Endodermal cell (in vitro differentiated cells): ENCODE measurements around the gene C20orf144. TPM values are rescaled to one million over a fixed set of nuclear protein-coding genes. Genes with fewer than 3 reads are reported as not detected.

Experiments used
- DNase-seq: peaks from one replicate; pipeline ENCODE4 v3.0.0-alpha.2; 2017
- H3K27ac ChIP-seq: 2 replicates; pipeline ENCODE4 v1.5.1; 2013; ENCODE audit warnings: mild to moderate bottlenecking, low read depth, low read length, moderate library complexity
- H3K27me3 ChIP-seq: 2 replicates; pipeline ENCODE4 v1.6.1; 2013; ENCODE audit warnings: mild to moderate bottlenecking, low read length, moderate library complexity; ENCODE audit not compliant: insufficient read depth, control insufficient read depth, poor library complexity, severe bottlenecking
- H3K36me3 ChIP-seq: 2 replicates; pipeline ENCODE4 v1.7.0; 2013; ENCODE audit warnings: mild to moderate bottlenecking, low read length, moderate library complexity; ENCODE audit not compliant: control insufficient read depth, insufficient read depth
- H3K4me1 ChIP-seq: one replicate; pipeline ENCODE4 v1.7.0; 2013; ENCODE audit warnings: low read length; ENCODE audit not compliant: control insufficient read depth, insufficient read depth
- H3K4me3 ChIP-seq: 2 replicates; pipeline ENCODE4 v1.5.1; 2013; ENCODE audit warnings: mild to moderate bottlenecking, low read length, moderate library complexity
- H3K9ac ChIP-seq: 2 replicates; pipeline ENCODE4 v1.6.1; 2013; ENCODE audit warnings: mild to moderate bottlenecking, low read length, moderate library complexity; ENCODE audit not compliant: poor library complexity, severe bottlenecking; ENCODE audit errors: extremely low read depth
- H3K9me3 ChIP-seq: 2 replicates; pipeline ENCODE4 v1.6.1; 2013; ENCODE audit warnings: mild to moderate bottlenecking, low read length, moderate library complexity; ENCODE audit not compliant: control insufficient read depth
- H3K27ac Mint-ChIP-seq: 2 replicates; pipeline ENCODE4 v1.8.0; 2020; ENCODE audit warnings: mixed read lengths
- H3K27me3 Mint-ChIP-seq: 2 replicates; pipeline ENCODE4 v1.8.0; 2021; ENCODE audit warnings: mild to moderate bottlenecking, mixed read lengths; ENCODE audit not compliant: insufficient read depth
- H3K36me3 Mint-ChIP-seq: 2 replicates; pipeline ENCODE4 v1.8.0; 2020; ENCODE audit warnings: low read depth, mixed read lengths
- H3K4me1 Mint-ChIP-seq: 2 replicates; pipeline ENCODE4 v1.8.0; 2020; ENCODE audit warnings: mixed read lengths
- H3K4me3 Mint-ChIP-seq: 2 replicates; pipeline ENCODE4 v1.8.0; 2020; ENCODE audit warnings: mild to moderate bottlenecking, moderate library complexity, mixed read lengths
- H3K9me3 Mint-ChIP-seq: 2 replicates; pipeline ENCODE4 v1.8.0; 2020; ENCODE audit warnings: mild to moderate bottlenecking, mixed read lengths
- WGBS, 2 experiments: methylation state at CpG; one replicate each; pipeline versions ENCODE4 v1.1.5 to v1.1.7; 2013; ENCODE audit warnings: missing lambda C conversion rate in 2 of 2, mixed read lengths in 1 of 2; ENCODE audit not compliant: insufficient coverage in 1 of 2, insufficient read length in 1 of 2; 5-methylcytosine and 5-hydroxymethylcytosine counted together
- total RNA-seq, 2 donors: library from RNA; stranded (reverse); fragmentation: NEBNext Ultra II Directional in 1 of 2; extraction: Animal tissue kit (Norgen Biotek cat#: 25700) in 1 of 2; gene quantifications; 2 replicates in 1 of 2; 3 replicates in 1 of 2; pipeline ENCODE4 v1.2.1, GENCODE V29; 2021
- TF ChIP-seq, protein P1 (sequence below): fragments of 200-600 bp; sonication (generic); conservative IDR thresholded peaks from 2 replicates; pipeline ENCODE4 v1.5.0; 2021; ENCODE audit warnings: antibody characterized with exemption, mild to moderate bottlenecking

Gene C20orf144
- total RNA-seq, 2 donors from 2014 or later, result 0.44 TPM; not detected in 1

DNA sequence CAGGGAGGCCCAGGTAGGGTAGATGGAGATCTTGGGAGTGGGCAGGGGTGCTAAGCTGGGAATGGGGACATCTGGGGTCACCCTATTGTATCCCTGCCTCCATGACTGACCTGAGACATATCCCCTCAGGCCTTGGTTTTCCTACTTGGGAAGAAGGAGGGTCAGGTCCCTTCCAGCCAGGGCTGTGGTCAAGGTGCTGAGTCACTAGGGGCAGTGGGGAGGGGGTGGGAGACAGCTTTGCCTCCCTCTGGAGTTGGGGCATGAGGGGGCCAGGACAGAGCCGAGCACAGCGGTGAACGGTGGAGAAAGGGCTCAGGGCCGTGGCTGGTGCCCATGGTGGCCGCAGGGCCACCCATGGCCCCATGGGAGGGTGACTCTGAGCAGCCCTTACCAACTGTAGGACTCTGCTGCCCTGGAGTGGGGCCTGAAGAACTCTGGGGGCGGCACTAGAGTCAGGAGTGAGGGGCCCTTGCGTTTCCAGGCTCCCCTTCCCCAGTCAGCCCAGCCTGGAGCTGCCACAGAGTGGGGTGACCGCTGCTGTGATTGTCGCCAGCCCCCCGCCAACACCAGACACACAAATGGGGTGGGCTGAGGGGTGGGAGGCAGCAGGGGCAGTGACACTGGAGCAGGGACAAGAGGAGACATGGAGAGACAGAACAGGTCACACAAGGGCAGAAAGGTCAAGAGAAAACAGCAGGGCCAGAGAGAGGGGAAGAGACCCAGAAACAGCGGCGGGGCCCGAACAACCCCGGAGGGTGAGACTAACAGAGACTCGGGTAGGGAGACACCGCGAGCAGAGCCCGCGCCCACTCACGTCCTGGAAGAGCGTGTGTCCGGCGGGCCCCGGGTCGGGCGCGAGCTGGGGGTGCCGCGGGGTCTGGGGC lies 11.5 kb downstream of the C20orf144 start:
- peak overlapping the region; percentile 87 for H3K4me3 ChIP-seq
- H3K4me3 Mint-ChIP-seq, result peak overlapping the region; percentile 93
- peak overlapping the region; percentile 17 for H3K27ac ChIP-seq
- WGBS, 2 experiments, result 5 to 7% methylated on average over 7 to 29 of the region's 29 CpGs
- H3K27me3 Mint-ChIP-seq, result no peaks in the 10 kb centered on the region
- H3K9ac ChIP-seq, result peak overlapping the region; percentile 70
- H3K4me1 Mint-ChIP-seq, result peaks cover 30% of the 10 kb centered on the region
- H3K9me3 ChIP-seq, result no peaks in the 10 kb centered on the region
- peak; percentile 64 for DNase-seq
- peaks cover 29% of the 10 kb centered on the region for H3K36me3 ChIP-seq
- H3K27me3 ChIP-seq, result no peaks in the 10 kb centered on the region
- no peaks in the 10 kb centered on the region for H3K9me3 Mint-ChIP-seq
- H3K4me1 ChIP-seq, result peaks cover 13% of the 10 kb centered on the region
- H3K27ac Mint-ChIP-seq, result peak overlapping the region; percentile 41
- TF ChIP-seq, protein P1, sequence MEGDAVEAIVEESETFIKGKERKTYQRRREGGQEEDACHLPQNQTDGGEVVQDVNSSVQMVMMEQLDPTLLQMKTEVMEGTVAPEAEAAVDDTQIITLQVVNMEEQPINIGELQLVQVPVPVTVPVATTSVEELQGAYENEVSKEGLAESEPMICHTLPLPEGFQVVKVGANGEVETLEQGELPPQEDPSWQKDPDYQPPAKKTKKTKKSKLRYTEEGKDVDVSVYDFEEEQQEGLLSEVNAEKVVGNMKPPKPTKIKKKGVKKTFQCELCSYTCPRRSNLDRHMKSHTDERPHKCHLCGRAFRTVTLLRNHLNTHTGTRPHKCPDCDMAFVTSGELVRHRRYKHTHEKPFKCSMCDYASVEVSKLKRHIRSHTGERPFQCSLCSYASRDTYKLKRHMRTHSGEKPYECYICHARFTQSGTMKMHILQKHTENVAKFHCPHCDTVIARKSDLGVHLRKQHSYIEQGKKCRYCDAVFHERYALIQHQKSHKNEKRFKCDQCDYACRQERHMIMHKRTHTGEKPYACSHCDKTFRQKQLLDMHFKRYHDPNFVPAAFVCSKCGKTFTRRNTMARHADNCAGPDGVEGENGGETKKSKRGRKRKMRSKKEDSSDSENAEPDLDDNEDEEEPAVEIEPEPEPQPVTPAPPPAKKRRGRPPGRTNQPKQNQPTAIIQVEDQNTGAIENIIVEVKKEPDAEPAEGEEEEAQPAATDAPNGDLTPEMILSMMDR, result no peak
- peaks cover 58% of the 10 kb centered on the region for H3K36me3 Mint-ChIP-seq

DNA sequence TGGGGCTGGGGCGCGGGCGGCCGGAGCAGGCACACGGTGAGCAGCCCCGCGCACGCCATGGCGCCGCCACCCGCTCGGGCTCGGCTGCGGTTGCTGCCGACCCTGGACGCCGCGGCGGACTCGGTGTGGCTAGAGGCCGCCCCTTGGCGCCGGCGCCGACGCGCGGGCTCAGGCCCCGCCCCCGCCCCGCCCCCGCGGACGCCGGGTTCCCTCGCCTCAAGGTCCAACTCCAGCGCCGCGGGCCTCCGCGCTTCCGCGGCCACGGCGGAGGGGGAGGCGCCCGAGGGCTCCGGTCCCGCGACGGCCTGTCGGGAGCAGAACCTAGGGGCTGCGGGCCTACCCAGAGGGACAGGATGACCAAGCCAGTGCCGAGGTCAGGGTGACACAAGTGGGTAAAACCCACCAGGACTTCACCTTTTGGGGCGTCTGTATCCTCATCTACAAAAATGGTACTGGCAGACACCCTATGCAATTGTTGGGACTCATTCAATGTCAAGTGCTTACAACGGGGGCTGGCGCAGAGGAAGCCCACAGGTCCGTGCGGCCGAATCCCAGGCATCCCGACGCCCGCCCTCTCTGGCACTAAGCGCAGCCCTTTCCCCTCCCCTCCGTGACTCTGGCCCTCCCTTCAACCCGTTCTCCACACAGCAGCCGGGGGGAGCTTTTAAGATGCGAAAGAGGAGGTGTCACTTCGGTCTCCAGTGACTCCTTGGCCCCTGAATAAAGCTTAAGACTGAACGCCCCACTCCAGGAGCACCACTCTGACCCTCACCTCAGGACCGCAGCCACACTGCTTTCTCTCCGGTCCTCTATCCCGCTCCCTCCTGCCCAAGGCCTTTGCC lies 12.4 kb downstream of the C20orf144 start, which contains the start of gene NECAB3:
Gene NECAB3 (minus strand): TSS at position 135 of the 842 bp plus-strand sequence. CDS start 76 bp downstream, at position 59.
- Mint-ChIP-seq H3K36me3 (peaks cover 58% of the 10 kb centered on the region), H3K4me3 (peak within 1 kb of the TSS; percentile 93), H3K27ac (peak within 1 kb of the TSS; percentile 41), H3K27me3 (no peaks in the 10 kb centered on the region), H3K9me3 (no peaks in the 10 kb centered on the region), H3K4me1 (peaks cover 30% of the 10 kb centered on the region)
- no peaks in the 10 kb centered on the region for H3K9me3 ChIP-seq
- peak within 1 kb of the TSS; percentile 72 for H3K27ac ChIP-seq
- WGBS, 2 experiments, result 2 to 3% methylated on average over 8 to 73 of the region's 73 CpGs
- TF ChIP-seq, protein P1, result peak; percentile 12
- DNase-seq, result peak; percentile 93
- no peaks in the 10 kb centered on the region for H3K27me3 ChIP-seq
- H3K36me3 ChIP-seq, result peaks cover 27% of the 10 kb centered on the region
- peaks cover 13% of the 10 kb centered on the region for H3K4me1 ChIP-seq
- H3K9ac ChIP-seq, result peak within 1 kb of the TSS; percentile 70
- H3K4me3 ChIP-seq, result peak within 1 kb of the TSS; percentile 87
